Effector memory CD4-positive, alpha-beta T cell (primary cell): ENCODE results near the gene IL6.
"Not testable (repeated sequence)": the region's sequence is repeated elsewhere in the genome, so short reads cannot be mapped to it uniquely, and the experiment has no call there.

Experiments
- DNase-seq, 3 donors: peaks; one replicate each; pipeline ENCODE4 v3.0.0-alpha.2; 2020
- H3K27ac ChIP-seq: 2 replicates; pipeline ENCODE4 v1.7.0; 2013; ENCODE audit warnings: mild to moderate bottlenecking, low read length, moderate library complexity; ENCODE audit not compliant: insufficient read depth, poor library complexity, severe bottlenecking
- H3K27me3 ChIP-seq: replicated peaks from 2 replicates; pipeline ENCODE4 v1.7.0; 2013; ENCODE audit warnings: mild to moderate bottlenecking, low read length; ENCODE audit not compliant: insufficient read depth, control insufficient read depth, poor library complexity, severe bottlenecking
- H3K36me3 ChIP-seq: 2 replicates; pipeline ENCODE4 v1.7.0; 2013; ENCODE audit warnings: mild to moderate bottlenecking, low read length, moderate library complexity; ENCODE audit not compliant: control insufficient read depth, insufficient read depth
- H3K4me1 ChIP-seq: 2 replicates; pipeline ENCODE4 v1.7.0; 2013; ENCODE audit warnings: low read length, mild to moderate bottlenecking; ENCODE audit not compliant: control insufficient read depth, insufficient read depth, poor library complexity, severe bottlenecking
- H3K4me3 ChIP-seq: 2 replicates; pipeline ENCODE4 v1.7.0; 2013; ENCODE audit warnings: low read length, low read depth, mild to moderate bottlenecking; ENCODE audit not compliant: insufficient read depth, poor library complexity, severe bottlenecking
- H3K9me3 ChIP-seq: 2 replicates; pipeline ENCODE4 v1.7.0; 2013; ENCODE audit warnings: mild to moderate bottlenecking, low read length, moderate library complexity; ENCODE audit not compliant: control insufficient read depth

IL6 gene

DNA sequence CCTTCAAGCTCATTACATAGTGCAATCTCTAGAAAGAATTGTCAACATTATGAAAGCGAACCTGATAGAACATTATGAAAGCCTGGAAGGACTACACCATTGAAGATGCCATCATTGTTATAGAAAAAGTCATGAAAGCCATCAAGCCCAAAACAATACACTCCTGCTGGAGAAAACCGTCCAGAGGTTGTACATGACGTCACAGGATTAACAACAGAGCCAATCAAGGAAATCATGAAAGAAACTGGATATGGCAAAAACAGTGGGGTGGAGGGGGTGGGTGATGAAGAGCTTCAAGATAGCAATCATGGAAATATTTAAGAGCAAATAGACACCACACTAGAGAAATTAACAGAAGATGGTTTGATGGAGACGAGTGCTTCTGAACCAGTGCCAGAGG, 50.0 kb downstream of the IL6 start:
- DNase-seq: no peak
- Histone ChIP-seq H3K4me3 (no peak overlapping the region), H3K9me3 (no peaks in the 10 kb centered on the region), H3K4me1 (no peaks in the 10 kb centered on the region), H3K27ac (no peak overlapping the region), H3K36me3 (no peaks in the 10 kb centered on the region), H3K27me3 (no peaks in the 10 kb centered on the region)

DNA sequence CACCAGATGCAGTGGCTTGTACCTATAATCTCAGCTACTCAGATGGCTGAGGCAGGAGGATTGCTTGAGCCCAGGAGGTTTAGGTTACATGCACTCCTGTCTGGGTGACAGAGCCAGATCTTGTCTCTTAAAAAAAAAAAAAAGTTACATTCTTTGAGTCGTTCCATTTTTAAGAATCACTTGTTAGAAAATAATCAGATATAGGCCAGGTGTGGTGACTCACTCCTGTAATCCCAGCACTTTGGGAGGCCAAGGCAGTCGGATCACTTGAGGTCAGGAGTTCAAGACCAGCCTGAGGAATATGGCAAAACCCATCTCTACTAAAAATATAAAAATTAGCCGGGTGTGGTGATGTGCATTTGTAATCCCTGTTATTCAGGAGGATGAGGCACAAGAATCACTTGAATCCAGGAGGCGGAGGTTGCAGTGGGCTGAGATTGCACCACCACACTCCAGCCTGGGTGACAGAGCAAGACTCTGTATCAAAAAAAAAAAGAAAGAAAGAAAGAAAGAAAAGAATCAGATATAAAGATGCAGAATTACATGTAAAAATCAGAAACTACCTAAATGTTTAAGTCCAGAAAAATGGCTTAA, 52.8 kb downstream of the IL6 start:
- H3K4me3 ChIP-seq, H3K27me3 ChIP-seq, H3K36me3 ChIP-seq, H3K9me3 ChIP-seq, DNase-seq, H3K27ac ChIP-seq, H3K4me1 ChIP-seq: not testable (repeated sequence)

DNA sequence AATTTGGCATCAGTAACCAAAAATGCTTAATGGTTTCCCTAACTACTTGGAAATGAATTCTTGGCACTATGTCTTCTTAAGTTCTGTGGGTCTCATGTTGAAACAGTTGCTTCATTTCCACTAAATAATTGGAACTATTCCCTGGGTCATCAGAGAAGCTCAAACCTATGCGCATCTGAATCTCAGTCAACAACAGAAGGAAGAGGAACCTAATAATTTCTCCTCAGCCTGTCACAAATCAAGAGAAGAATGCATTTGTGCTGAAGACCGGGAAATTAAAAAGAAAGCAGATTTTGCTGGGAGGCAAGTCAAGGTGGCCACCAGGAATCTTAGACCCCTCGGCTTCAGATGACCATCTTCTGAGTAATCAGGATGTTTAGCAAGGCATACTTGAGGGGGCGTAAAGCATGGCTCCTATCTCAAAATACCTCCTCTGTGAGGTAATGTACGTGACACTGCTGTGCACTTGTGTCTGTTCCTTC, 54.3 kb downstream of the IL6 start:
- no peaks in the 10 kb centered on the region for H3K4me1 ChIP-seq
- DNase-seq: no peak
- no peak overlapping the region for H3K27ac ChIP-seq
- H3K4me3 ChIP-seq: no peak overlapping the region
- H3K36me3 ChIP-seq: no peaks in the 10 kb centered on the region
- H3K9me3 ChIP-seq: no peaks in the 10 kb centered on the region
- no peaks in the 10 kb centered on the region for H3K27me3 ChIP-seq
